NCI-H2196 (cell line): ENCODE data around the gene MYH9.
"Not testable (repeated sequence)": the region's sequence is repeated elsewhere in the genome, so short reads cannot be mapped to it uniquely, and the experiment has no call there.

Experiments used
- DNase-seq: peaks from one replicate; lab custom pipeline; 2025; ENCODE audit not compliant: unreplicated experiment; lab: John Stamatoyannopoulos, UW

The MYH9 gene

DNA sequence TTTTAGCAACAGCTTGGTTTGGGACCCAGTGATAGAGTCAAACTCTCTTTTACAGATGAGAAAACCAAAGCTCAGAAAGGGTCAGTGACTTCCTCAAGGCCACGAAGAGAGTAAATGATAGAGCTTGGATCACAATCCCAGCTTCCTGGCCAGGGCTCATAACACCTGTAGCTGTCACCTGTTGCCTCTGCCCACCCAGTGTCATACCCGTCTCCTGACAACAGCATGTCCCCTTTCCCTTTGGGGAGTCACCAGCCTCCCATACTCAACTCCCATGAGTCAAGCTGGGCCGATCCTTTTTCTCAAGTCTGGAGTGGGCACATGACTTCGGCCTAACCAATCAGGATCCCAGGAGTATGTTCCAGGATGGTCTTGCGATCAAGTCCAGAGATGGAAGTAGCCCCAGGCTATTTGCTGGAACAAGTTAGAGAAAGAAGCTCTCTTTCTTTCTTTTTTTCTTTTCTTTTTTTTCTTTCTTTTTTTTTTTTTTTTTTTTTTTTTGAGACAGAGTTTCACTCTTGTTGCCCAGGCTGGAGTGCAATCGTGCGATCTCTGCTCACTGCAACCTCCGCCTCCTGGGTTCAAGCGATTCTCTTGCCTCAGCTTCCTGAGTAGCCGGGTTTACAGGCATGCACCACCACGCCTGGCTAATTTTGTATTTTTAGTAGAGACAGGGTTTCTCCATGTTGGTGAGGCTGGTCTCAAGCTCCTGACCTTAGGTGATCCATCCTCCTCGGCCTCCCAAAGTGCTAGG, 27.8 kb upstream of the MYH9 start:
- no peak for DNase-seq

DNA sequence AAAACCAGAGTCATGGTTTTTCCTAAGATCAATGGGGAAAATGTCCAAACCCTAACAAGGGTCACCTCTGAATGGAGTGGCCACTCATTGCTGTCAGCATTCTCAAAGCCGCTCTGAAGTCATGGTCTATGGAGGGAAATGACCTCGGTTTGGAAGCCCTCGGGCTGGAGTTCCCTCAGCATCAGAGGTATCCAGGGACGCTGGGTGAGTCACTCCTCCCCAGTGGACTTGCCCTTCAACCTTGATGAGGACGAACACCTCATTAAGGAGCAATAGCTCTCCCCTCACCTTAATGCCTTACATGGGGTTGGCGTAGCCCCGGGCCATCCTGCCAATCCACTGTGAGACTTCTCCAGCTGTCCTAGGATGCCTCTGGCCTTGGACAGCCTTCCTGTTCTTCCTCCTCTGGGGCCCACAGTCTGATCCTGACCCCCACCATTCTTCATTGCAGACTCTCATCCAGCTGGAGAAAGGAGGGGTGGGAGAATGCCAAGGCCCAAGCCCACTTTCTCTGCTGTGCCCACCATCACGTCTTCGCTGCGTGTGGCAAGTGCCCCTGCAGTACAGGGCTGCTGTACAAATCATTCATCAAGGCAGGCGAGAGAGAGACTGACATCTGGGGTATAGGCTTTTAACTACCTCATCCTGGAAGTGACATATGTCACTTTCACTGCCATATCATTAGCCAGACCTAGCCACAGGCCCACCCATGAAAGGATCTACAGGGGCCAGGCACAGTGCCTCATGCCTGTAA, 25.4 kb upstream of the MYH9 start:
- no peak for DNase-seq

DNA sequence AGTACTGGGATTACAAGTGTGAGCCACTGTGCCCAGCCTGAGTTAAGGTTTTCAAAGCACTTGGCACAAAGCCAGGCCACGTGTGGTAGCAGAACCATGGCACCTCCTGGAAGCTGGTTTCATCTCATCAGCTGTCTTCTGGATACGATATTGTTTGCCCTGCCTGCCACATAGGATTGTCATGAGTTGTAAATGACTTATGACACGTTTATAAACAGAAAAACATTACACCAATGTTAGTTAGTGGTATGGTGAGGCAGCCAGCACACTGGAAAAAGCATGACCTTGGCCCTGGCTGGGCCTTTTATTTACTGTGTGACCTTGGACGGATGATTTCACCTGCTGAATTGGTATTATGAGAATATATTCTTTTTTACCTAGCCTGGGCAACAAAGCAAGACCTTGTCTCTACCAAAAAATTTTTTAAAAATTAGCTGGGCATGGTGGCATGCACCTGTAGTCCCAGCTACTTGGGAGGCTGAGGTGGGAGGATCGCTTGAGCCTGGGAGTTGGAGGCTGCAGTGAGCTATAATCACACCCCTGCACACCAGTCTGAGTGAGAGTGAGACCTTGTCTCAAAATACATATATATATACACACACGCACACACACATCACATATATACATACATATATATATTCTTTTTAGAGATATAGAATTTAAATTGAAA, 24.0 kb upstream of the MYH9 start:
- no peak for DNase-seq

DNA sequence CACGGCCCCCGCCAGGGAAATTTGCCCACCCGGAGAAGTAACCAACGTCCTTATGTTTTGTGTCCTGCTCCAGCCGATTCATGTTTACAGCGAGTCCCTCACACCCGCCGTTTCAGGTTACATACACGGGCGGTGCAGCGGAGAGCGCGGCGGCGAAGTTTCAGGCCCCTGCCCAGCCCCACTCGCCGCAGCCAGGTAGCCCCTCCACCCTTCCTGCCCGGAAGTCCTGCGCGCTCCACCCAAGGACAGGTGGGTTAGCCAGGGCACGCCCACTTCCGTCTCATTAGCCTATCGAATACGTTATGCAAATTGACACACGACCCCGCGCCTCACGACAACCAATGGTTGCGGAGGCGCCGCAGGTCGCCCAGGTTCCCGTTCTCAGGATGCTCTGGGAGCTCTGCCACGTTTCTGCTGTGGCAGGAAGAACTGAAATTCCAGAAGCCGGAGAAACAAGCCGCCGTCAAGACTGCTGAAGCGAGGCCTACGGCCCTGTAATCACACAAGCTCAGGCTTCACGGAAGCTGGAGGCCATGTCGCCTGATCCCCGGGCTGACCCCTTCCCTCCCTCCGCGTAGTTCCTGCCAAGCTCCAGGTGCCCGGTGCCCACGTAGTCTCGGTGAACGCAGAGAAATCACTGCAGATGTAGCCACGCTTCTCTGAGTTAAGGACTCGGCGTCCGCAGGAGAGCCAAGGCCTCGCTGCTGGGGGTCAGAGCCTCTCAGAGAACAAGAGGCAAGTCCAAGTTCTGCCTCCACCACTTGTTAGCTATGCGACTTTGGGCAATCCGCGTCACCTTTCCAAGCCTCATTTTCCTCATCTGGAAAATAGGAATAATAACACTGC, 22.4 kb upstream of the MYH9 start:
- peak; percentile 93 for DNase-seq

DNA sequence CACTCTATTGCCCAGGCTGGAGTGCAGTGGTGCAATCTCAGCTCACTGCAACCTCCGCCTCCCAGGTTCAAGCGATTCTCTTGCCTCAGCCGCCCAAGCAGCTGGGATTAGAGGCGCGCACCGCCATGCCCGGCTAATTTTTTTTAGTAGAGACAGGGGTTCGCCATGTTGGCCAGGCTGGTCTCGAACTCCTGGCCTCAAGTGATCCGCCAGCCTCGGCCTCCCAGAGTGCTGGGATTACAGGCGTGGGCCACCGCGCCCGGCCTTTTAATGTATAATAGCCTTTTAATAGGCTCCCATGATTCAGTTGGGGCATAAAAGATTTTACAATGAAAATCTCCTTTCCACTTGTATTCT, 21.8 kb upstream of the MYH9 start:
- not testable (repeated sequence) for DNase-seq

DNA sequence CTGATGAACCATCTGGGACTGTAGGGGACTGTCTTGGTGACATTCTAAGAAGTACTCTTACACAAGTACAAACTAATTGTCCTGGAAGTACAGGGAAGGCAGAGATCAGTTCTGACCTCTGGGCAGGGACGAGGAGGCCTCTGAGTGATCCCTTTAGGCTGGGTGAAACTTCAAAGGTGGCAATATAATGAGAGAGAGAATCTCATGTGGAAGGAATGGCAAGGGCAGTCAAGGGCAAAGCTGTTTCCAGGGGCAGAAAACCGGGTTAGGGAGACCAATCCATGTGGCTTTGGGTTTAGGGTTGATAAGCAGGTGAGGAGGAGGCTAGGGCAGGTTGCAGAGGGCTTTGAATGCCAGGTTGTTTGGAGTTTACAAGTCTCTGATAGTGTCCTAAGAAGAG, 21.3 kb upstream of the MYH9 start:
- DNase-seq, result no peak

DNA sequence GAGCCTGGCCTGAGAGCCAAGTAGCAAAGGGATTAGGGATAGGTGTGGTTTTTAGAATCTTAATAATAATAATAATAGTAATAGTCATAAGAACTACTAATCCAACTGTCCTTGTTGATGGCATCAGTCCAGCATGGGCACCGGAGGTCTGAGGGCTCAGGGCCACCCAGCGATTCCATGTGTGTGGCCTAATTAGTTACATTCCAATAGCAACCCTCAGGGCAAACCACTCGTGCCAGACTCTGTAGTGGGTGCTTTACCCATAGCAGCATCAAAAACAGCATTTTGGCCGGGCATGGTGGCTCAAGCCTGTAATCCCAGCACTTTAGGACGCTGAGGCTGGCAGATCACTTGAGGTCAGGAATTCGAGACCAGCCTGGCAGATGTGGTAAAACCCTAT, 19.0 kb upstream of the MYH9 start:
- no peak for DNase-seq

DNA sequence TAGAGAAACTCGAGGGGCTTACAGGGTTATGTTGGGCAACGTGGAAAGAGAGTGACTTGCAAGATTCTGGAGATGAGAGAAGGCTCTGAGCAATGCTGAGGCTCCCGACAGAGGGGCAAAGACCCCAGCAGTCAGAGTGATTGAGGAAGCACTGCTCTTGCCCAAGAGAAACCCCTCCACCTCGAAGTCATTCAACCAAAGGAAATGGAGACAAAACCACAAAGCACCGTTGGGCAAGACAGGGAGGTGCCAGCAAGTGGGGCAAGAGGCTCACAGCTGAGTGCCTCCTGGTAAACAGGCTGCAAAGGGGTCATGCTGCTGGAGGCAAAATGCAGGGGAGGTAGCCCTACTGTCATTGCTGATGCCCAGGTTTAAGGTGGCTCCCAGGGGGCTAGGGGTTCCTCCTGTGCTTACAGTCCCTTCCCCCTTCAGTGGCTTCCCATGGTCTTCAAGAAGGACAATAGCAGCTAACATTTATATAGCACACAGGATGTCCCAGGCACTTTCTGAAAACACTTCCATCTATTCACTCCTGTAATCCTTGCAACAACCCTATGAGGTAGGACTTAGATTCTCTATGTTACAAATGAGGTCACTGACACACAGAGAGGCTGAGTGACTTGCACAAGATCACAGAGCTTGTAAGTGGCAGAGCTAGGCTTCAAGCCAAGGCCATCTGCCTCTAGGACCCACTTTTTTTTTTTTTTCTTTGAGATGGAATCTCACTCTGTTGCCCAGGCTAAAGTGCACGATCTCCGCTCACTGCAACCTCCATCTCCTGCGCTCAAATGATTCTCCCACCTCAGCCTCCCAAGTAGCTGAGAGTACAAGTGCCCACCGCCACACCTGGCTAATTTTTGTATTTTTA, 18.1 kb upstream of the MYH9 start:
- no peak for DNase-seq

DNA sequence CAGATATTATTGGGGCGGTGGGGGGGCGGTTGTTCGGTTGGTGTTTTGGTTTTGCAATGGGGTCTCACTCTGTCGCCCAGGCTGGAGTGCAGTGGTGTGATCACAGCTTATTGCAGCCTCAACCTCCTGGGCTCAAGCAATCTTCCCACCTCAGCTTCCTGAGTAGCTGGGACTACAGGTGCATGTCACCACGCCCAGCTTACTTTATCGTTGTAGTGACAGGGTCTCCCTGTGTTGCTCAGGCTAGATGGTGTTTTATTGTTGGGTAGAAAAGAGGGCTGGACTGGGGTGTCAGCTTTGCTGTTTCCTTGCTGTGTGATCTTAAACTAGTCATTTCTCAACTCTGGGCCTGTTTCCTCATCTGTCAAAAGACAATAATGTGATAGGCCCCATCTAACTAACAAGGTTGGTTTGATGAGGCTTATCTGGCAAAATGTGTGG, 17.5 kb upstream of the MYH9 start:
- DNase-seq, result no peak

DNA sequence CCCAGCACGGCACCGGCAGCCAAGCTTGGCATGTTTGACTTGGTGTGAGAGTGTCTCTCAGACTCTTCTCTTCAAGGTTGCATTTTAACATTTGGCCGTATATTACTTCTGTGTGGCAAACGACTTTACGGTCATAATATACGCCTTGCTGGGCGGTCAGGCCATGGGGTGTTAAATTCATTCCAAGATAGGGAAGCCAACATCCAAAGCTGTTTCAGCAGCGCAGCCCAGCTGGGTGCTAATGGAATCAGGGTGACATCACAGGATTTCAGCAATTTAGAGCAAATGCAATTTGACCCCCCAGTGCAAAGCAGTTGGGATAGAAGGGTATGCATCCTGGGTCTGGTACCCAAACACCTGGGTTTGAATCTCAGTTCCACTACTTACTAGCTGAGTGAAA, 16.7 kb upstream of the MYH9 start:
- no peak for DNase-seq

DNA sequence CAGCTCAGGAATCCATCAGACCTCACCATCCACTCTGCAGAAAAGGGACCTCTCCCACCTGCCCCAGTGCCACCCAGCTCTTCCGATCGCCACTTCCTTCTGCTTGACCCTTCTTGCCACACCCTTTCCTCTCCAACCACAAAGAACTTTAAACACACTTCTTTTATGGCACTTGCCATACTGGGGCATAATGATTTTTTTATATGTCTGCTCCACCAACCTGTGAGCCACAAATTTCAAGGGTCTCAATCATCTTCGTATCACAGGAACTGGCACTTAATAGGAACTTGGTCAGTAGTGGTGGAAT, 11.7 kb upstream of the MYH9 start:
- no peak for DNase-seq

DNA sequence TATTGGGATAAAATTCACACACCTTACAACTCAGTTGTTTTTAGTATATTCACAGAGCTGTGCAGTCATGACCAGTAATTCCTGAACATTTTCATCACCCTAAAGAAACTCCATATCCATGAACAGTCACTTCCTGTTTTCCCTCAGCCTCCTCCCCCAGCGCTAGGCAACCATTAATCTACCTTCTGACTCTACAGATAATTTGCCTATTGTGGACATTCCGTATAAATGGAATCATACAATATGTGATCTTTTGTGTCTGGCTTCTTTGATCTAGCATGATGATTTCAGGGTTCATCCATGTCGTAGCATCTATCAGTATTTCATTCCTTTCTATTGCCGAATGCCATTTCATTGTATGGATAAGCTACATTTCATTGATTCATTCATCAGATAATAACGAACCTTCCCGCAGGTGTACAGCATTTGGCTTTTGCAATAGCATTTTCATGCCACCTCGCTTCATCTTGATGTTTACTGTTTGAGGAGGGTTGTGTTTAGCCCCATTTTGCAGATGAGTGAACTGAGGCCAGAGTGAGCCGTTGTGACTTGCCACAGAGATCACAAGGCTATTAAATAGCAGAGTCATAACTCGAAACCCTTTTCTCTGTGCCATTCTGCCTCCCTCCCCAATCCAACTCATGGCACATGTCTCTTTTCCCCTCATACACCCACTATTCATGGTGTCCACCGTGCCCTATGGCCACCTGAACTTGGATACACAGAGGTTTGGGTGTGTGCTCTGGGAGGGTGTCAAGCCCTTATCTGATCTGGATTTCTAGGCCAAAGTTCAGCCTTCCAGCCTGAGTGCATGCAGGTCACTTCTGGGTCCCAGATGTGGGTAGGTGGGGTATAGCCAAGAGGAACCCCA, 11.1 kb upstream of the MYH9 start:
- DNase-seq, result no peak

DNA sequence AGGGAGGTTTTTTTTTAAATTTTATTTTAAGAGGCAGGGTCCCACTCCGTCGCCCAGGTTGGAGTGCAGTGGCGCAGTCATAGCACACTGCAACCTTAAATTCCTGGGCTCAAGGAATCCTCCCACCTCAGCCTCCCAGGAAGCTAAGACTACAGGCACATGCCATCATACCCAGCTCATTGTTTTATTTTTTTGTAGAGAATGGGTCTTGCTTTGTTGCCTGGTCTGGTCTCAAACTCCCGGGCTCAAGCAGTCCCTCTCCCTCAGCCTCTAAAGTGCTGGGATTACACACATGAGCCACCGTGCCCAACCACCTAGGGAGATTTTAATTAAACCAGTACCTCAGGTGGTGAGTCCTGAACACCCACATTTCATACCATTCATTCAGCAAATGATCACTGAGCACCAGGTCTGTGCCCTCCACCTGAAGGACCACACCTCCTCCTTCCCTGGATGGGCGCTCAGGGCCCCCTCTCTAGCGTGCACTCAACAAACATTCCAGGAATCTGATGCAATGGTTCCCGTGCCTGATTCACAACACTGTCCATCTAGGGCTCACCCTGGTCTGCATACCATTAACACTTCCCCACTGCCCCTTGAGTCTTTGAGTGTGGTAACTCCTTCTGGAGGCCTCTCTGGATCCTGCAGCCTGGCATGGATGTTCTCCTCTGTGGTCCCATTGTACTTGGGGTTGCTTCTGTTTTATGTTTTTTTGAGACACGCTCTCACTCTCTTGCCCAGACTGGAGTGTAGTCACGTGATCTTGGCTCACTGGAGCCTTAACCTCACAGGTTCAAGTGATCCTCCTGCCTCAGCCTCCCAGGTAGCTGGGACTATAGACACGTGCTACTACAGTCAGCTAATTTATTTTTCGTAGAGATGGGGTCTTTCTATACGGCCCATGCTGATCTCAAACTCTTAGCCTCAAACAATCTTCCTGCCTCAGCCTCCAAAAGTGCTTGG, 9.6 kb upstream of the MYH9 start:
- no peak for DNase-seq

DNA sequence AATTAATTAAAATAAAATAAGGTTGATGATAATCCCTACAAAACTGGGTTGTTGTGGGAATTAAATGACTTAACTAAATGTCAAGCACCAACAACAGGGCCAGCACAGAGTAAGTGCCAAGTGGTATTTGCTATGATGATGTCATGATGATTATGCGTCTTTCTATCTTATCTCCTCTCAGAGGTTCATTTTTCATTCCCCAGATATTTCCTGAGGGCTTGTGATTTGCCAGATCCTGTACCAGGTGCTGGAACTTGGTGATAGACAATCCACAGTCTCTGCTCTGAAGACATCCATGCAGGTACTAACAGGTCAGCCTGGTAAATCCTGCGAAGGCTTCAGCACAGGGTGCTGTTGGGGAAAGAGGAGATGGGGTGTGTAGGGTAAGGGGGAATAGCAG, 8.1 kb upstream of the MYH9 start:
- DNase-seq, result peak; percentile 45

DNA sequence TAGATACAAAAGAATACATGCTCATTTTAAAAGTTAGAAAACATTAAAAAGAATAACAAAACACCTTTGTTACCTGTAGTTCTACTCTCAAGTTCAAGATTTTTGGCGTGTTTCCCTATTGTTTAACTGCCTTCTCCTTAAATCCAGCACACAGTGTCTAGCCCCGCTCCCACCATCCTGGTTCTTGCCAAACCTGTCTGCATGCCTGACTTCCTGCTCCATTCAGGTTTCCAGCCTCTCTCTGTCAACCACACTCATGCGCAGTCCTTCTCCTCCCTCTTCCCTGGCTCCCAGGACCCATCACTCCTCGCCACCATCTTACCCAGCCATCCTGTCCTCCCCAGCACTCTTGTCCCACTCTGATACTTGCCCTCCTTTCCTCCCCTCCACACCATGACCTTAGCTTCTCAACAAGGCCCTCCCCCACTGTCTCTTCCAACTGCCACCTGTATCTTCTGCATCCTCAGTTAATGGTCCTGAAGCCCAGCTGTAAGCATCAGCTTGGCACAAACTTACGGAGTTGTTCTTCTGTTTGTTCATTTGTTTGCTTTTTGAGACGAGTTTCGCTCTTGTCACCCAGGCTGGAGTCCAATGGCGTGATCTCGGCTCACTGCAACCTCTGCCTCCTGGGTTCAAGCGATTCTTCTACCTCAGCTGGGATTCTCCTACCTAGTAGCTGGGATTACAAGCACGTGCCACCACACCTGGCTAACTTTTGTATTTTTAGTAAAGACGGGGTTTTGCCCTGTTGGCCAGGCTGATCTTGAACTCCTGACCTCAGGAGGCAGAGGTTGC, 7.5 kb upstream of the MYH9 start:
- DNase-seq, result peak; percentile 31

DNA sequence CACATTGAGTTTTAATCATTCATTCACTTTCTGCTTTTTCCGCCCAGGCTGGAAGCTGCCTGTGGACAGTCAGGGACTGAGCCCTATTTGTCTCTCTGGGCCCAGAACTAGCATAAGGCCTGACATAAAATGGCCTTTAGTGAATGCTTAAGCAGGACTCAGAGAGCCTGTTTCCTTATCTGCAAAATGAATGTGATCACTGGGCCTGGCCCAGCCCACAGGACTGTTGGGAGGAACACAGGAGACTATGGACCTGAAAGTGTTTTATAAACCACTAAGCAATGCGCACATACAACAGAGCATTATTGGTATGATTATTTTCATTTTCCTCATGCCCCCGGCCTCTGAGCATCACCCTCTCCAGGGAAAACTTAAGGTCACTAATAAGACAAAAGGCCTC, 3.9 kb upstream of the MYH9 start:
- DNase-seq, result no peak

DNA sequence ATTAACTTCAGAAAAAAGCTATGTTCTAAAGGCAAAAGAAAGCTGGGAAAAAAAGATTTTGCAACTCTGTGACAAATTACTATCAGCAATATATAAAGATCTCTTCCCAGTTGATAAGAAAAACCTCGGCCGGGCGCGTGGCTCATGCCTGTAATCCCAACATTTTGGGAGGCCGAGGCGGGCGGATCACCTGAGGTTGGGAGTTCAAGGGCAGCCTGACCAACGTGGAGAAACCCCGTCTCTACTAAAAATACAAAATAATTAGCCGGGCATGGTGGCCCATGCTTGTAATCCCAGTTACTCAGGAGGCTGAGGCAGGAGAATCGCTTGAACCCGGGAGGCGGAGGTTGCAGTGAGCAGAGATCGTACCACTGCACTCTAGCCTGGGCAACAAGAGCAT, 1.4 kb upstream of the MYH9 start:
- not testable (repeated sequence) for DNase-seq

DNA sequence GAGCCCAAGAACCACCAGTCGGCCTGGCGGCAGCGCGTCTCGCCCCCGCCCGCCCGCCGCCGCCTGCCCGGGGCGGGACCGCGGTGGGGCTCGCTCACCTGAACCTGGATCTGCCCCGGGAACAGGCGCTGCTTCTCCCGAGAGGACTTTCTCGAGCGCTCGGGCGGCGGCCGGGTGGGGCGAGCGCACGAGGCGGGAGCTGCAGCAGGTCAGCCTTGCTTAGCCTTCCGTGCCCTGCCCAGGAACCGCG, 133 bp downstream of the MYH9 start:
- DNase-seq, result no peak
